Measurements from ENCODE around the gene C9orf72. TPM values are rescaled to one million over a fixed set of nuclear protein-coding genes. Genes with fewer than 3 reads are reported as not detected.
A peak's percentile ranks its signal among the peaks of the same experiment; 100 is the strongest.

C9orf72 gene
- total RNA-seq, 2 donors from 2014 or later = 8.0 to 14.0 TPM

DNA sequence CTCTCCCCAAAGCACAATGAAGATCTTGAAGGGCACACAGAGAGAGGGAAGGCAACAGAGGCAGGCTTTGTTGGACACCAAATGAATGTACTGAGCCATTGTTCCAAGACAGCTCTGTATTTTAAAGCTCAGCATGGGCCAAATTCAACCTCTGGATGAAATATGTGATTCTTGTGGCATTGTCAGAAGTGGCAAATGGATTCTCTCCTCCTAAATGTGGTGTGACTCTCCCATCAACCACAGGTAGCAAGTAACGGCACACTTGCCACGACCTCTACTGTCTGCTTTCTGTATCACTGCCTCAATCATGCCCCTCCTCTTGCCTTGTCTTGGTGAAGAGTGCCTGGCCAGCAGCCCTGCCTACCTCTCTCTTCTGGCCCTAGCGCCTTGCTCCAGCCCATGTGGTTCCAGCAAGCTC lies 37.6 kb downstream of the C9orf72 start:
- intact Hi-C loops (cut with DNase I) = no loop called here
- no peak overlapping the region for H3K9ac ChIP-seq (ENCODE audit: low read depth in 2 of 2, low read length in 2 of 2)
- H3K36me3 ChIP-seq = no peaks in the 10 kb centered on the region
- TF ChIP-seq, protein P1, sequence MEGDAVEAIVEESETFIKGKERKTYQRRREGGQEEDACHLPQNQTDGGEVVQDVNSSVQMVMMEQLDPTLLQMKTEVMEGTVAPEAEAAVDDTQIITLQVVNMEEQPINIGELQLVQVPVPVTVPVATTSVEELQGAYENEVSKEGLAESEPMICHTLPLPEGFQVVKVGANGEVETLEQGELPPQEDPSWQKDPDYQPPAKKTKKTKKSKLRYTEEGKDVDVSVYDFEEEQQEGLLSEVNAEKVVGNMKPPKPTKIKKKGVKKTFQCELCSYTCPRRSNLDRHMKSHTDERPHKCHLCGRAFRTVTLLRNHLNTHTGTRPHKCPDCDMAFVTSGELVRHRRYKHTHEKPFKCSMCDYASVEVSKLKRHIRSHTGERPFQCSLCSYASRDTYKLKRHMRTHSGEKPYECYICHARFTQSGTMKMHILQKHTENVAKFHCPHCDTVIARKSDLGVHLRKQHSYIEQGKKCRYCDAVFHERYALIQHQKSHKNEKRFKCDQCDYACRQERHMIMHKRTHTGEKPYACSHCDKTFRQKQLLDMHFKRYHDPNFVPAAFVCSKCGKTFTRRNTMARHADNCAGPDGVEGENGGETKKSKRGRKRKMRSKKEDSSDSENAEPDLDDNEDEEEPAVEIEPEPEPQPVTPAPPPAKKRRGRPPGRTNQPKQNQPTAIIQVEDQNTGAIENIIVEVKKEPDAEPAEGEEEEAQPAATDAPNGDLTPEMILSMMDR (IDR thresholded peaks at IDR 0.05) = no peak
- H3K4me1 ChIP-seq = peaks cover 4% of the 10 kb centered on the region
- no peaks in the 10 kb centered on the region for H3K27me3 ChIP-seq
- no peaks in the 10 kb centered on the region for H3K9me3 ChIP-seq
- H3K27ac ChIP-seq = no peak overlapping the region
- no peak overlapping the region for H3K4me3 ChIP-seq
- DNase-seq = no peak

DNA sequence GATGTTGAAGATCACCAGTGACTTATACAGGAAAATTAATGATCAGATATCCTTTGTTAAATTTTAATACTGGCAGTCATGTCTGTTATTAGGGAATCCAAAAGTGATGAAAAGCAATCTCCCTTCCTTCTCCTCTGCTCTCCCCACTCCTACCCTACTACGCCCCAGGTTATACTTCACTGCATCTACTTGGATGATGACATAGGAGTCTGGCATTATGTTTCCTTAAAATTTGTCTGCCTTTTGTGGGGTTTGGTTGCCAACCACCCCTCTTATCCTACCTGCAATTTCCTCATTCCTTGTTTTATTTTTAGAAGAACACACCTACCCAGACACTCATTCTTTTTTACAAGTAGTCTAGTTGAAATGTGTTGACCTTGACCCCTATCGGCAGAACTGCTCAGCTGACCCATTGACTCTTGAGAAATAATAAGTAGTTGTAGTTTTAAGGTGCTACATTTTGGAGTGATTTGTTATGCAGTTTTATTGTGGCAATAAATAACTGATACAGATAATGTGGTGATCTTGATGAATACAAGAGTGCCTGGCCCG lies 38.5 kb downstream of the C9orf72 start:
- Histone ChIP-seq H3K9ac (ENCODE audit: low read depth in 2 of 2, low read length in 2 of 2) (no peak overlapping the region), H3K27me3 (no peaks in the 10 kb centered on the region), H3K27ac (no peak overlapping the region), H3K9me3 (no peaks in the 10 kb centered on the region), H3K36me3 (no peaks in the 10 kb centered on the region), H3K4me3 (no peak overlapping the region), H3K4me1 (peaks cover 4% of the 10 kb centered on the region)
- TF ChIP-seq, protein P1 (IDR thresholded peaks at IDR 0.05) = no peak
- no peak for DNase-seq
- intact Hi-C loops (cut with DNase I) = no loop called here

DNA sequence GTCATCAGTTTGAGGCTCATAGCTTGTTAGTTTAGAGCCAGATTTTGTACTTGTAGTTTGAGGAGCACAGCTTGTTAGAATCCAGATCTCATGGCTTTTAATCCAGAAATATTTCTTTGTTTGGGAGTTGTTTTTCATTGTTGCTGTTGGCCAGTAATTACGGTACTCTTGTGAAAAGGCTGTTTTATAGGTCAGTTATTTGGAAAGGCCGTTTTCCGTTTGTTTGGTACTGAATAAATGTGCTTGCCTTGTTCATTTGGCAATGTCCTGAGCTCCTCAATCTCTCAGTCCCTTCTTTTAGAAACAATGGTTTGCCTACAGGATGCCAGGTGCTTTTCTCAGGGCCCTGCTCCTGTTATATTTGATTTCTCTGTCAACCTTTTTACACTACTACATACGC lies 39.1 kb downstream of the C9orf72 start:
- H3K9ac ChIP-seq (ENCODE audit: low read depth in 2 of 2, low read length in 2 of 2) = no peak overlapping the region
- TF ChIP-seq, protein P1 (IDR thresholded peaks at IDR 0.05) = no peak
- no peaks in the 10 kb centered on the region for H3K27me3 ChIP-seq
- no peaks in the 10 kb centered on the region for H3K36me3 ChIP-seq
- no peak overlapping the region for H3K4me3 ChIP-seq
- intact Hi-C loops (cut with DNase I) = no loop called here
- no peaks in the 10 kb centered on the region for H3K9me3 ChIP-seq
- H3K4me1 ChIP-seq = peaks cover 3% of the 10 kb centered on the region
- peak overlapping the region; percentile 3 for H3K27ac ChIP-seq
- DNase-seq = no peak

DNA sequence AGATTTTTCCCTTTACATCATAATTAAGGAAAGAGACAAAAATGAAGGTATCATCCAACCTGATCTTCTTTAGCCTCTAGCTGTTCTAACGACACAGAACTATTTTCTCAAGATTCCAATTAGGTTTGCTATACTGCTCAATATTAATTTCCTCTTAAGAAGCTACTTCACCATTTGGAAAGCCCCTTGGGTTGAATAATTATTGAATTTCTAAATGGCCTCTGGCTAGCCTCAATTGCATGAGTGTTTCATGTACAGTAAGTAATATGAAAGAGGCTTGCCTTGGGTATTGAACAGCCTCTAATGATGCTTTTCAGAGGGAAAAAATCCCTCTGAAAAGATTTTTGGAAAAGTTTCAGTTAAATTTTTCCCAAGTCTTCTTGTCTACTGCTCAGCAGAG lies 40.0 kb downstream of the C9orf72 start:
- no peaks in the 10 kb centered on the region for H3K4me1 ChIP-seq
- no peak overlapping the region for H3K27ac ChIP-seq
- TF ChIP-seq, protein P1 (IDR thresholded peaks at IDR 0.05) = no peak
- no peaks in the 10 kb centered on the region for H3K27me3 ChIP-seq
- no peak overlapping the region for H3K4me3 ChIP-seq
- no peaks in the 10 kb centered on the region for H3K9me3 ChIP-seq
- H3K9ac ChIP-seq (ENCODE audit: low read depth in 2 of 2, low read length in 2 of 2) = no peak overlapping the region
- H3K36me3 ChIP-seq = no peaks in the 10 kb centered on the region
- DNase-seq = no peak
- intact Hi-C loops (cut with DNase I) = no loop called here

DNA sequence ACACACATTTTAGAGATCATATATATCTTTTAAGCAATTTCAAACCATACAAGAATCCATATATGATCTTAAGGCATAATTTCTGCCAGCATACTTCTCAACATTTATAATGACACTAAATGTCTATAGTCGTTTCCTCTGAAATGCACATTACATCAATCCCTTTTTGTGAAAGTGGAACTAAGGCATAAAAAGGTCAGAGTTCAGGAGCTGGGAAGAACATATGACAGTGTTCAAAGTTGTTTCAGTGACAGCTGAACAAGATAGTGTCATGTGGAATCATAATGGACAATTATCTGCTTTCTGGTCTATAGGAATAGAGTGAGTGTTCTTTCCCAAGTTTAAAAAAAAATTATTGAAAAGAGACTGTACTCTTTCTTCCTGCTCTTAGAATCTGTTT lies 41.2 kb downstream of the C9orf72 start:
- no peak overlapping the region for H3K27ac ChIP-seq
- H3K9me3 ChIP-seq = no peaks in the 10 kb centered on the region
- no peaks in the 10 kb centered on the region for H3K27me3 ChIP-seq
- no peak for DNase-seq
- H3K4me3 ChIP-seq = no peak overlapping the region
- no peak overlapping the region for H3K9ac ChIP-seq (ENCODE audit: low read depth in 2 of 2, low read length in 2 of 2)
- TF ChIP-seq, protein P1 (IDR thresholded peaks at IDR 0.05) = no peak
- intact Hi-C loops (cut with DNase I) = no loop called here
- H3K4me1 ChIP-seq = no peaks in the 10 kb centered on the region
- H3K36me3 ChIP-seq = no peaks in the 10 kb centered on the region

Measured in colonic mucosa (tissue), 4 donors.